HG02623 (cell line): Measurements from ENCODE around the gene FAM120A.
"Not testable (repeated sequence)": the region's sequence is repeated elsewhere in the genome, so short reads cannot be mapped to it uniquely, and the experiment has no call there.

Source experiments
- ATAC-seq: cut with Tn5 transposase; IDR thresholded peaks from one replicate; pipeline ENCODE4 v1.9.1; 2021; ENCODE audit warnings: moderate library complexity; ENCODE audit not compliant: unreplicated experiment

The FAM120A gene, protein sequence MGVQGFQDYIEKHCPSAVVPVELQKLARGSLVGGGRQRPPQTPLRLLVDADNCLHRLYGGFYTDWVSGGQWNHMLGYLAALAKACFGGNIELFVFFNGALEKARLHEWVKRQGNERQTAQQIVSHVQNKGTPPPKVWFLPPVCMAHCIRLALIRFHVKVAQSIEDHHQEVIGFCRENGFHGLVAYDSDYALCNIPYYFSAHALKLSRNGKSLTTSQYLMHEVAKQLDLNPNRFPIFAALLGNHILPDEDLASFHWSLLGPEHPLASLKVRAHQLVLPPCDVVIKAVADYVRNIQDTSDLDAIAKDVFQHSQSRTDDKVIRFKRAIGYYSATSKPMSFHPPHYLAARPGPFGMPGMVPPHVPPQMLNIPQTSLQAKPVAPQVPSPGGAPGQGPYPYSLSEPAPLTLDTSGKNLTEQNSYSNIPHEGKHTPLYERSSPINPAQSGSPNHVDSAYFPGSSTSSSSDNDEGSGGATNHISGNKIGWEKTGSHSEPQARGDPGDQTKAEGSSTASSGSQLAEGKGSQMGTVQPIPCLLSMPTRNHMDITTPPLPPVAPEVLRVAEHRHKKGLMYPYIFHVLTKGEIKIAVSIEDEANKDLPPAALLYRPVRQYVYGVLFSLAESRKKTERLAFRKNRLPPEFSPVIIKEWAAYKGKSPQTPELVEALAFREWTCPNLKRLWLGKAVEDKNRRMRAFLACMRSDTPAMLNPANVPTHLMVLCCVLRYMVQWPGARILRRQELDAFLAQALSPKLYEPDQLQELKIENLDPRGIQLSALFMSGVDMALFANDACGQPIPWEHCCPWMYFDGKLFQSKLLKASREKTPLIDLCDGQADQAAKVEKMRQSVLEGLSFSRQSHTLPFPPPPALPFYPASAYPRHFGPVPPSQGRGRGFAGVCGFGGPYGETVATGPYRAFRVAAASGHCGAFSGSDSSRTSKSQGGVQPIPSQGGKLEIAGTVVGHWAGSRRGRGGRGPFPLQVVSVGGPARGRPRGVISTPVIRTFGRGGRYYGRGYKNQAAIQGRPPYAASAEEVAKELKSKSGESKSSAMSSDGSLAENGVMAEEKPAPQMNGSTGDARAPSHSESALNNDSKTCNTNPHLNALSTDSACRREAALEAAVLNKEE

DNA sequence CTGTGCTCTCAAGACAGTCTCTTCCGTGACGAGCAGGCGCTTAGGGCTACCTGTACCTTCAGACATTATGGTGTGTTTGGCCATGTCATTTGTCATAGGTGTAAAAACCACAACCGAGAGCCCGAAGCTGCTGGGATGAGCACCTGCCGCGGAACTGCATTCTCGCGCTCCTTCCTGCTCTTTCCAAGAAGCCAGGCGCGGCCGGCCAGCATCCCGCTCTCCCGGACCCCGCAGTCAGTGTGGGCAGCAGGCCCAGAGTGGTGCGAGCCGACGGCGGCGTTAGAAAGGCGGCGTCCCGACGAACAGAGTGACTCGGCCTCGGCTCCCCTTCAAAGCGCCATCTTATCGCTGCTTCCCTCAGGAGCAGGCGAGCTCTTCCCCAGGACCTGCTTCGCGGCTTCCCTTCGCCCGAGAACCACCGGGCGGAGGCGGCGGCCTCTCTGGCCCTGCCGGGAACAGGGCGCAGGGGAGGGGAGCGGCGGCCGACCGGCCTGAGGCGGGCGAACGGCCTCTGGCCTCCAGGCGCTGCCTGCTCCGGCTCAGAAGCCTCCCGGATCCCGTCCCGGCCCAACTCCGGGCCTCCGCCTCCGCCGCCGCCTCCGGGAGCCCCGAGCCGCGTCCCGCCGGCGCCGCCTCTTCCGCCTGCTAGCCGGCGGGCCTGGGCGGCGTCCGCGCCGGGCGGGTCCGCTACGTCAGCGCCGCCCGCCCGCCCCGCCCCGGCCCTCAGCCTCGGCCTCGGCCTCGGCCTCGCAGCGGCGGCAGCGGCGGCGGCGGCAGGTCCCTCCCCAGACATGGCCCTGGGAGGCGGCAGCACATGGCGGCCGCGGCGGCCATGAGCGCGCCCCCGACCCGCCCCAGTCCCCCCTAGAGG is at the start of gene FAM120A:
Gene FAM120A (plus strand): TSS at position 741 of the 871 bp plus-strand sequence. CDS start 231 bp downstream, outside the sequence.
- ATAC-seq = peak; percentile 61

DNA sequence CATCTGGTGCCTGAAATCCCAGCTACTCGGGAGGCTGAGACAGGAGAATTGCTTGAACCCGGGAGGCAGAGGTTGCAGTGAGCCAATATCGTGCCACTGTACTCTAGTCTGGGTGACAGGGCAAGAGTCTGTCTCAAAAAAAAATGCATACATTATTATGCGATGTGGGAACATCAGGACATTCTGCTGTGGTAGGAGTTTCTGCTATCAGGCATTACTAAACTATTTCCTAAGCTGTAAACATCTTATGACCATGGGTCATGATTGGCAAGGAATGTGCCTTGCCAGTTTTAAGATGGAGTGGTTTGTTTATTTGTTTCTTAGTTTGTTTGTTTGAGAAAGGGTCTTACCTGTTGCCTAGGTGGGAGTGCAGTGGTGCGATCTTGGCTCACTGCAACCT is 45.1 kb upstream of the FAM120A start:
- no peak for ATAC-seq

DNA sequence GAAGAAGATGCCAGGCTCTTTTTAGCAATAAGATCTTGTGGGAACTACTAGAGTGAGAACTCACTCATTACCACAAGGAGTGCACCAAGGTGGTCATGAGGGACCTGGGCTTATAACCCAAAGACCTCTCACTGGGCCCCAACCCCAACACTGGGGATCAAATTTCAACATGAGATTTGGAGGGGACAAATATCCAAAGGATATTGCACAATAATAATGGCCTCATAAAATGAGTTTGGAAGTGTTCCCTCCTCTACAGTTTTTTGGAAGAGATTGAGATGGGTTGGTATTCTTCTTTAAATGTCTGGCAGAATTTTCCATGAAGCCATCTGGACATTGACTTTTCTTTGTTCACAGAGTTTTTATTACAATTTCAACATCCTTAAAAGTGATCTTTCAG is 38.0 kb upstream of the FAM120A start:
- no peak for ATAC-seq

DNA sequence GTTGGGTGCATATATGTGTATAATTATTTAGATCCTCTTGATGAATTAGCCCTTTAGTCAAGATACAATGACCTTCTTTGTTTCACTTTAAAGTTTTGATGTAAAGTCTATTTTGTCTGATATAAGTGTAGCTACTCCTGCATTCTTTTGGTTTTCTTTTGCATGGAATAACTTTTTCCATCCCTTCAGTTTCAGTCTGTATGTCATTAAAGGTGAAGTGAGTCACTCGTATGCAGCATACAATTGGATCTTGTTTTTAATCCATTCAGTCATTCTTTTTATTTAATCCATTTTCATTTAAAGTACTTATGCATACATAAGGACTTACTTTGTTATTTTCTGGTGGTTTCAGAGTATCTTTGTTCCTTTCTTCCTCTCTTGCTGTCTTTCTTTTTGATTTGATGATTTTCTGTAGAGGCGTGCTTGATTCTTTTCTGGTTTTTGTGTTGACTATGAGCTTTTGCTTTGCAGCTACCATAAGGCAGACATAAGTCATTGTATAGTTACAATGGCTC is 36.3 kb upstream of the FAM120A start:
- ATAC-seq = no peak

DNA sequence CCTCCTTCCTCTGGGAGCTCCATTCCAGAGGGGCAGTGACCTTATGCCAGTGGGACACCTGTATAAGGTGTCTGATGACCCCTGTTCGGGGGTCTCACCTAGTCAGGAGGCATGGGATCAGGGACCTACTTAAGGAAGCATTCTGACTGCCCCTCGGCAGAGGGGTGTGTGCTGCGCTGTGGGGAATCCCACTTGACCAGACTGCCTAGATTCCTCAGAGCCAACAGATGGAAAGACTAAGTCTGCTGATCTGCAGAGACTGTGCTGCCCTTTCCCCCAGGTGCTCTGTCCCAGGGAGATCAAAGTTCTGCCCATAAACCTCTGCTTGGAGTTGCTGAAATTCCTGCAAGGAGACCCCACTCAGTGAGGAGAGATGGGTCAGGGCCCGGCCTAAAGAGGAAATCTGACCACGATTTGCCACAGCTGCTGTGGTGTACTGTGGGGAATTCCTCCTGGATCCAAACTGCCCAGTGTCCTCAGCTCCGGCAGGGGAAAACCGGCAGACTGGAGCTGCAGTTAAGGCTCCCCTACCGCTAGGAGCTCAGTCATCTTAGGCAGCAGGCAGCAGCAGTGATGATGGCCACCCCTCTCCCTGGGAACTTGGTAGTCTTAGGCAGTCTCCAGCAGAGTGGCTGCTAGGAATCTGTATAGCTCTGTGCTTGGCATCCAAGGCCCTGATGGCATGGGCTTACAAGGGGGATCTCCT is 34.8 kb upstream of the FAM120A start:
- ATAC-seq = no peak

DNA sequence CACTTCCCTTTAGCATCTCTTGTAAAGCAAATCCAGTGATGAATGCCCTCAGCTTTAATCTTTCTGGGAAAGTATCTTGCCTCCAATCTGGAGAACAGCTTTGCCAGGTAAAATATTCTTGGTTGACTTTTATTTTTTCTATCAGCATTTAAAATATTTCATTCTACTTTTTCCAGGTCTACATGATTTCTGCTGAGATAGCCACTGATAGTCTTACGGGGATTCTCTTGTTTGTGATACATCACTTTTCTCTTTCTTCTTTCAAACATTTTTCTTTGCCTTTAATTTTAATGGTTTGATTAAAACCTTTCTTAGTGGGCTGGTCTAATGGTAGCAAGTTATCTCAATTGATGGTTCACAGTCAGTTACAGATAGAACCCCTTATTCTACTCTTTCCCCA is 33.9 kb upstream of the FAM120A start:
- no peak for ATAC-seq

DNA sequence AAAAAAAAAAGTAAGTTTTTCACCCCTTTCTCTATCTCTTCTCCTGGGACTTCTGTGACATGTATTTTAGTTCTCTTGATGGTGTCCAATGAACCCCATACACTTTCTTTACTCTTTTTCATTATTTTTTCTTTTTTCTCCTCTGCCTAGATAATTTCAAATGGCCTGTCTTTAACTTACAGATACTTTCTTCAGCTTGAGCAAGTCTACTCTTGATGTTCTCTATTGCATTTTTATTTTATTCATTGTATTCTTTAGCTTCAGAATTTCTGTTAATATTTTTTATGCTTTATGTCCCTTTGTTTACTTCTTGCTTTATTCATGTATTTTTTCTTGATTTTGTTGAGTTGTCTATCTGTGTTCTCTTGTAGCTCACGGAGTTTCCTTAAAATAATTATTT is 32.5 kb upstream of the FAM120A start:
- ATAC-seq = no peak

DNA sequence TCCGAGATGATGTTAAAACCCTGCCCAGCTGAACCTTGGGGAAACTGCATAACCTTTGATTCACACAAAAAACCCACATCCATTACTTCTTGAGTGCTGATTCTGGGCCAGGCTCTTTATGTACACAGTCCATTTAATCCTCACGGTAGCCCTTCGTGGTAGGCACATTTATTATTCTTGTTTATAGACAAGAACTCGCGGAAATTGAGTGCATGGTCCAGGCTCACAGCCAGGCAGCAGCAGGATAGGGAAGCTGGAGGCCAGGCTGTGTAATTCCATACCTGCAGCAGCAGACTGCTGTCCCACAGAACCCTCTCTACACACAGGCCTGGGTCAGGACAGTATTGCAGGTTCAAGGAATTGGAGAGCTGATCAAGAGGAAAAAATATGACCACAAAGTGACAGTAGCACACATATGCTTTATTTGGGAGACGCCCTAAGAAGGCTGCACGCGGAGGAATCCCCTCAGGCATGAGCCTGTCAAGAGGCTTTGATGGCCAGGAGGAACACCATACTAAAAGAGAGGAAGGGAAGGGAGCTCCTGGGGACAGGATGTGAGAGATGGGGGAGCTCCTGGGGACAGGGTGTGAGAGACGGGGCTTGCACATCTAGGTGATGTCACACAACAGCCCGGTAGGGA is 28.4 kb upstream of the FAM120A start:
- no peak for ATAC-seq

DNA sequence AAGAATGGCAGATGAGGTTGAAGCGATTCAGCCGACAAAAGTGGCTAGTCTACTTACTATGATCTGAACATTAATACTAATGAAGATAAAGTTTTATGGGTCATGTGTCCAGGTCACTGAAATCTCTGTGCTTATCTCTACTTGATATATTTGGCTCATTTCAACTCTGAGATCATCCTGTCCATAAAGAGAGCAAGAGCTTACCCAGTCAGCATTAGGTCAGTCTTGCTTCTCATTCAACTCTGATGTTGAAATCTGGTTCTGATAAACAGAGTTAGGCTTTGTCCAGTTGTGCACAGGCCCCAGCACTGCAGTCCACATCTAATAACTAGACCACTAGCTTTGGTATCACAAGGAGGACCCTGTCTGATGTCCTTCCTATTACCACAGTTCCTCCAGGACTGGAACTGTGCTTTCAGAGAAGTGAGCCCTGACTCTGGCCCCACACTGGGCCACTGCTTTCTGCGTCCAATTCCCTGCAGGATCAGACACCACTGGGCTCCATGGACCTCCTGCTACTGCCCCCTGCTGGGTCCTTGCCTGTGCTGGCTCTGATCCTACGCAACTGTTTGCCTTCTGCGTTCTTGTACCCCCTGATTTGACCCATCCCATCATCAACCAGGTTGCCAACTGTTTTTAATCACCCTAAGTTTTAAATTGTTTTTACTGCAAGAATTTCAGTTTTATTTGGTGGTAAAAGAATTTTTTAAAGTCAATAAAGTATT is 23.7 kb upstream of the FAM120A start:
- ATAC-seq = no peak

DNA sequence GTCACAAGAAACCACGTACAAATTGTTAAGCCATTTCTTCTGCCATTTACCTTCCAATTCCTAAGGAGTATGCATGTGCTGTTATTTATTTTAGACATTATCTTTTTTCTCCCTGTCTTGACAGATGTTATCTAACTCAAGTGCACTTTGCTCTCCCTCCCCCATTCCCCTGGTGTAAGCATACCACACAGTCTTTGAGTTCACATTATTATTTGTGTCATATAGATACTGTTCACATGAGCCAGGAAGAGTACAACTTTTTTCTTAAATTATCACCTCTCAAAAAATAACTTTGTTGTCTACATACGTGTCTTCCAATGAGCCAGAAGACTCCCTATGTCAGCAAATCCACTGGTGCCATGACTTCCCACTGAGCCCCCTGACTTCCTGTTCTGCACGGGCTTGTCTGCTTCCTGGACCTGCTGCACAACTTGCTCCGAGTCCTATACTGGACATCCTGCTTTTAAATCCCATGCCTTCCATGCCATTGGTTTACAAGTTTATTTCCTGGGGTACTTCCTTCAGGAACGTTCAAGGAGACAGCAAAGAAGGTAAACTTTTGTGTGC is 19.9 kb upstream of the FAM120A start:
- ATAC-seq = no peak

DNA sequence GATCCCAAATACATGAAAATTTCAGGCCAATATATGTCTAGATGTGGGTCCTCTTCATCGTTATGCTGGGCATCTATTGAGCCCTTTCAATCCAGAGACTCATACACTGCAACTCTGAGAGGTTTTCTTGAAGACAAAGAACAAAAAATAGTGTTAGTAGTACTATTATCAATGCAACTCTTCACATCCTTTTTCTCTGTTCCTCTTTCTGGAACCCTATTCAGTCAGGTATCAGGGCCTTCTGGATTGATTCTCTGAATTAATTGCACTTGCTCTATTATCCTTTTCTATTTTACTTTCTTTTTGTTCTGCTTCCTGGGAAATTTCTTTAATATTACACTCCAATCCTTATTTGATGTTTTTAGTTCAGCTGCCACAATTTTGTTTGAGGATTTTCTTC is 18.5 kb upstream of the FAM120A start:
- no peak for ATAC-seq

DNA sequence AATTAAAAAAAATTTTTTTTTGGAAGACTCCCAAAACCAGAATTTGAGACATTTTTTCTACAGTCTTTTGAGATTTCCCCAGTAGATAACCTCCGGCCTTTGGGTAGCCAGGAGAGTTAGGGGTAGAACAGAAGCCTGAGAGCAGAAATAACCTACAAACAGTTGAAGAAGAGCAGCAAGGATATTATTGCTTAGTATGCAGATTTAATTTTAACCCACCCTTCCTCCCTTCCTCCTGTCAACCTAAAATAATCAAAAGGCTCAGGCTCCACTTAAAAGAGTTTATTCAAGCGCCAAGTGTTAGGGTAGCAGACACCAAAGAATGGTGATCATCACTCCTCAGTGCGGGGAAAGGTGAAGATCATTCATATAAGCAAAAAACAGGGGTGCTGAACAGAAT is 17.4 kb upstream of the FAM120A start:
- ATAC-seq = no peak

DNA sequence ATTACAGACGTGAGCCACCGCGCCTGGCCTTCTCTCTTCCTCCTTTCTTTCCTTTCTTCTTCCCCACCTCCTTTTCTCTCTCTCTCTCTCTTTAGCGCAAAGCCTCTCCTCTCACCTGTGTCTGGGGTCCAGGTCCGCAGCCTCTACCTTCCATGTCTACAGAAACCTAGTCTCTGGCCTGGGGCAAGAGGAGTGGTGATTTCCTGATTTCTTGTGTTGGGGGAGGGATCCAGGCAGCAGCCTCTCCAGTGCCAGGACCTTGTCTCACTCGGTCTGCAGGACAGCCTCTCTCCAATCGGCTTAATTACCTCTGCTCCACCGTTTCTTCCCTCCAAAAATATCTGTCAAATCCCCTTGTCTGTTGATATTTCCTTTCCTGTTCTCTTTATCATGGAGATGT is 16.1 kb upstream of the FAM120A start:
- ATAC-seq = no peak

DNA sequence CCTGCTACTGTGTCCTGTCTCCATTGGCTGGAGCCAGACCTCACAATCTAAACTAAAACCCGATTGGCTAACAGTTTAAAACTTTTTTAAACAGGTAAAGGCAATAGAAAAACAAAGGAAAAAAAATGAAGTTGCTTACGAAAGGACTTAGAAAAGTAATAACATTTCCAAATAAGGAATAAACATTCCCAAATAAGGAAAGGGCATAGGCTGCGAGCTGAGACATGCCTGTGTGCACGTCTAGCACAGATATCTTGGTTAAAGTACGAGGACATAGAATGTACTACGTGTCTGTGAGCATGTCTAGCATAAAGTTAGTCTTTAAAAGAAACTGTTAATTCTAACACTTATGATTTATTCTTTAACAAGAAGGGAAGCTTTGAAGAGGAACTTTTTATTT is 15.3 kb upstream of the FAM120A start:
- no peak for ATAC-seq

DNA sequence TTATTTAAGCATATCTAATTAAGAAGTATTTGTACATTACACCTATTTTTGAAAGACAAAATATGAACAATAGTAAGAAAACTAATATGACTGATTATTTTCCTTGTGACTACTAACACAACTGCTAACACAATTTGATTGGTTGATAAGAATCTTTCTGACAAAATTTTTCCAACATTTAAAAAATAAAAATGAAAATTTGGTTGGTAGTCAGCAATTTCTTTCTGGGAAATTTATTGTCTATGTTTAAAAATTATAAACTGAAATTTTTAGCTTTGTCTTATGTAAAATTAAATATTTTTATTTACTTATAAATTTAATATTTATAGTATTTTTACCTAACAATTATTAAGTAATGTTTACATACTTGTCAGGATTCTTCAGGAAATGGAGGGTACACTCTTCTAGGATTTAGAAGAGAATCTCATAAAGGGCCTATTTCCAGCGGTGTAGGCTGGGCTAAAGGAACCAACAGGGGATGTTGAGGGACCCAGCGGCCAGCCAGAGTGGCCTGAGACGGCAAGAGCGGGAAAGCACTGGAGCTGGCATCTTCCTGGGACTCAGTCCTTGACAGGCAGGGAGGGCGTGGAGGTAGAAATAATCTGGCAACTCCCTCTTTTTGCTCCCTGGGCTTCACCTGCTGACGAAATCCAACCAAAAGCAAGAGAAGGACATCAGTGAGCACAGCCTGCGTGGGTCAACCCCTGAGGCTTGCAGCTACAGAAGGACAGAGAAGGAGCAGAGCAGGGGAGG is 14.7 kb upstream of the FAM120A start:
- no peak for ATAC-seq

DNA sequence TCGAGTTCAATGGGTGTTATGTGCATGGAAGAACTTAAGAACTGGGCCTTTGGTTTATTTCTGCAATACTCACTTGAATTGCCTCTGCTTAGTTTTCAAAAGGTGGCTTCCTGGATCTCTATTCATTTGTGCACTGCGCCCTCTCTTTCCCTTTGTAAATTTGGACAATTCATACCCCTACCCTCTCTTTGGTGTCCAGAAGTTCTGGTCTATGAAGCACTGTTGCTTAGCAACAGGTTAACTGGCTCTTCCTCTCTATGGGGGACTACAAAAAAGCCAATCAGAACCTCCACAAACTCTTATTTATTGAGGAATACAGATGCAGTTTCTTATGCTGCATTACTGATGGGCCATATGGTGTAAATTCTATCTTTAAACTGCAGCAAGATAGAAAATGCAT is 13.5 kb upstream of the FAM120A start:
- ATAC-seq = no peak

DNA sequence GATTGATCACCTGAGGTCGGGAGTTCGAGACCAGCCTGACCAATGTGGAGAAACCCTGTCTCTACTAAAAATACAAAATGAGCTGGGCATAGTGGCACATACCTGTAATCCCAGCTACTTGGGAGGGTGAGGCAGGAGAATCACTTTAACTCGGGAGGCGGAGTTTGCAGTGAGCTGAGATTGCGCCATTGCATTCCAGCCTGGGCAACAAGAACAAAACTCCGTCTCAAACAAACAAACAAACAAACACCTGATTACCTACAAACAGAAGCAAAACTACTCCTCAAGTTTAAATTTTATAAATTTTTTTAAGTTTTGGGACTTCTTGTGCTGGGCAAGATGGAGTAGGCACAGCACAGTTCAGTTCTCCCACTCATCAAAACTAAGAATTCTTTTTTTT is 12.2 kb upstream of the FAM120A start:
- not testable (repeated sequence) for ATAC-seq
